GM12873 (cell line): ENCODE data around the gene PRKG1.

Source experiments
- TF ChIP-seq, protein P1 (sequence below): IDR thresholded peaks from 2 replicates; pipeline ENCODE4 v1.5.1; 2012; ENCODE audit warnings: low read depth, mild to moderate bottlenecking, moderate library complexity, low read length, control low read depth; ENCODE audit not compliant: insufficient read depth; ENCODE audit errors: missing control alignments

PRKG1 gene

DNA sequence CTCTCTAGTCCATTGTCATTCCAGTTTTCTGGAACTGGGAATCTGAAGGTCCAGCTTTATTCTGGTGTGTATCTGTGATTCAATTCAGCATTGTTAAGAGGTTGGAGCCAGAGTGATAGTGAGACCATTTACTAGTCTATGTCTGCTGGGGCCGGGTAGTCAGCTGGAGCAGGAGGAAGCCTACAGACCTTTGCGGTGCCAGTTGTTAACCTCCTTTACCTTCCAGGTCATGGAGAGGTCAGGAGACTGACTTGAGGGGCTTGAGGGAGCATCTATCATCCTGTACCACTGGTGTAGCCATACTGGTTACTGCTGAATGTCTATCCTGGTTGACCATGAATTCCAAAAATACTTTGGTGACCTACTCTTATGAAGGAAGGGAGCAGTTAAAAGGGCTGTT is 634.3 kb downstream of the PRKG1 start:
- TF ChIP-seq, protein P1, sequence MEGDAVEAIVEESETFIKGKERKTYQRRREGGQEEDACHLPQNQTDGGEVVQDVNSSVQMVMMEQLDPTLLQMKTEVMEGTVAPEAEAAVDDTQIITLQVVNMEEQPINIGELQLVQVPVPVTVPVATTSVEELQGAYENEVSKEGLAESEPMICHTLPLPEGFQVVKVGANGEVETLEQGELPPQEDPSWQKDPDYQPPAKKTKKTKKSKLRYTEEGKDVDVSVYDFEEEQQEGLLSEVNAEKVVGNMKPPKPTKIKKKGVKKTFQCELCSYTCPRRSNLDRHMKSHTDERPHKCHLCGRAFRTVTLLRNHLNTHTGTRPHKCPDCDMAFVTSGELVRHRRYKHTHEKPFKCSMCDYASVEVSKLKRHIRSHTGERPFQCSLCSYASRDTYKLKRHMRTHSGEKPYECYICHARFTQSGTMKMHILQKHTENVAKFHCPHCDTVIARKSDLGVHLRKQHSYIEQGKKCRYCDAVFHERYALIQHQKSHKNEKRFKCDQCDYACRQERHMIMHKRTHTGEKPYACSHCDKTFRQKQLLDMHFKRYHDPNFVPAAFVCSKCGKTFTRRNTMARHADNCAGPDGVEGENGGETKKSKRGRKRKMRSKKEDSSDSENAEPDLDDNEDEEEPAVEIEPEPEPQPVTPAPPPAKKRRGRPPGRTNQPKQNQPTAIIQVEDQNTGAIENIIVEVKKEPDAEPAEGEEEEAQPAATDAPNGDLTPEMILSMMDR, result no peak

DNA sequence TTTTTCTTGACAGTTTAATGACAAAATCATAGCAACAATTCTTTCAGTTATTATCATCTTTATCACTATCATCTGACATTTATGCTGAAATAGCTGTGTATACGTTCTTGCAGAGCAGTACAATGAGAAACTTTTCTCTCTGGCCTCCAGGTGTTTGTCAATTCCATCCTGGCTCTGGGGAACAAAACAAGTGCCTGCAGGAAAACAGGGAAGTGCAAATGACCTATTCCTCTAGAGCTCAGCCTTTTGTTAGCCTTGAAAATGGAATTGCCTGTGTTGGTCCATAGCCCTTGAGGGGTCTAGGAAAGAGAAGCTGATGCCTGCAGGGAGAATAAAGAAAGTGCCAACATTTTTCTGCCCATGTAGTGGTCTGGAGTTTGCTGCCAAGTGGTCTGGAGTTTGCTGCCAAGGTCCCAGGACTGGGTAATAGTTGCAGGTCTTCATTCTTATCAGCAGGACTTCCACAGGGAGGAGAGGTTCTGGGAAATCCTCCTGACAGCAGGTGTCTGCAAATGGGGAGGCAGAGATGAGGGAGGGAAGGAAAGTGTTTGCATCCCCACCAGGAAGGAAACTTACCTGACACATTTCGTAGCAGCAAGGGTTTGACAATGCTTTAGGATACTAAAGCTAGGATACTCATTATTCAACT is 635.2 kb downstream of the PRKG1 start:
- TF ChIP-seq, protein P1, result no peak

DNA sequence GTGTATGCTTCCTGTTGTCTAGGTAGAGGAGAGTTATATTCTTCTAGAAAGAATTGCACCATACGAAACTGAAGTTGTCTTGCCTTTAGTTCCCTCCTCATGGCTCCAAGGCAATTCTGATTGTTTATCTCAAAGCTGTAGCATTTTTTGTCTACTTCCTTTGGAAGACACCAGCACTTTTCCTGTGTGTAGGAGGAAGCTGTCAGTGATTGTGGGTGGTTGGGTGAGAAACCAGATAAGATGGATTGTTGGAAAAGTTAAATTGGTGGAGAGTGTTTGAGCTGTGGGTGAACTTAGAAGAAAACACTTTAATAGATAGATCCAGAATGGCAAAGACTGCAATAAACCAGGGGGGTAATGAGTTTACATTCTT is 637.2 kb downstream of the PRKG1 start:
- TF ChIP-seq, protein P1, result no peak

DNA sequence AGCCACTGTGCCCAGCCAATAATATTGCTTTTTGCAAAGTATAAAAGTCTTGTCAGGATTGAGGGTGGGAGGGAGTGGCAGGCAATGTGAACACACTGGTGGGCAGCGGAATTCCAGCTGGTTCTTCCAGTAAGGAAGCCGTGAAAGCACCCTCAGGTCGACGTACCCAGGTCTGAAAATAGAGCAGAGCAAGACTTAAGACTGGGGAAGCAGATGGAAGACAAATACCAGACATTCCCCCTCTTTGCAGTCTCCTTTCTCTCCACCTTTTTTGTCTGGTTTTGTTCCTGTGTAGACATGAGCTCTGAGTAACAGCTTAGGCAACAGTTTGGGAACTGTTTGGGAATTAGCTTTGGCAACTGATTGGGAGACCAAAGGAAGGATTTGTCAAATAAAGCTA is 642.7 kb downstream of the PRKG1 start:
- TF ChIP-seq, protein P1, result no peak

DNA sequence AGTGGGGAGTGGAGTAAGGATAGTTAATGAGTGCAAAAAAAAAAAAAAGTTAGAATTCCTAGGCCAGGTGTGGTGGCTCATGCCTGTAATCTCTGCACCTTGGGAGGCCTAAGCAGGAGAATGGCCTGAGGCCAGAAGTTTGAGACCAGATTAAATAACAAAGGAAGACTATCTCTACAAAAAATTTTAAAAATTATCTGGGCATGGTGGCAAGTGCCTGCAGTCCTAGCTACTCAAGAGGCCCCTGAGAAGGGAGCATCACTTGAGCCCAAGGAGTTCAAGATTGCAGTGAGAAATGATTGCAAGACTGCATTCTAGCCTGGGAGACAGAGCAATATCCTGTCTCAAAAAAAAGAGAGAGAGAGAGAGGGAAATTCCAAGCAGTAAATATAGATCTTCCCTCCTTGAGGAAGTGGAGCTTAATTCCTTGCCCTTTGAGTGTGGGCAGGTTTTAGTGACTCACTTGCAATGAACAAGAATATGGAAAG is 644.6 kb downstream of the PRKG1 start:
- TF ChIP-seq, protein P1, result no peak

DNA sequence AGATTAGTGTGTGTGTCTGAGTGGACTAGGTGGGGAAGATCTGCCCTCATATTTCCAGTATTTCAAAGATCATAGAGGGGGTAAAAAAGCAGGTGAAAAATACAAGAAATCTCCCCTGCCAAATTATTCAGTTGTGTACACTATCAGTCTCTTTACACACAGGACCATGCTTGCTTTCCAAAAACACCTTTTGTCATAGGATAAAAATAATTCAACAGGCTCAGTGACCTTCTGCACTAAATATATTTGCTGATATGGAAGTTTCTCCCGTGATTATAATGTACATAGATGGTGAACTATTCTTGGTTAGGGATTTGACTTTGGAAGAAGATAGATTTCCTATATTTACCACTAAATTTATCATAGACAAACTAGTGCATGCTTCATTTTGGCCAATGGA is 649.8 kb downstream of the PRKG1 start:
- TF ChIP-seq, protein P1, result no peak

DNA sequence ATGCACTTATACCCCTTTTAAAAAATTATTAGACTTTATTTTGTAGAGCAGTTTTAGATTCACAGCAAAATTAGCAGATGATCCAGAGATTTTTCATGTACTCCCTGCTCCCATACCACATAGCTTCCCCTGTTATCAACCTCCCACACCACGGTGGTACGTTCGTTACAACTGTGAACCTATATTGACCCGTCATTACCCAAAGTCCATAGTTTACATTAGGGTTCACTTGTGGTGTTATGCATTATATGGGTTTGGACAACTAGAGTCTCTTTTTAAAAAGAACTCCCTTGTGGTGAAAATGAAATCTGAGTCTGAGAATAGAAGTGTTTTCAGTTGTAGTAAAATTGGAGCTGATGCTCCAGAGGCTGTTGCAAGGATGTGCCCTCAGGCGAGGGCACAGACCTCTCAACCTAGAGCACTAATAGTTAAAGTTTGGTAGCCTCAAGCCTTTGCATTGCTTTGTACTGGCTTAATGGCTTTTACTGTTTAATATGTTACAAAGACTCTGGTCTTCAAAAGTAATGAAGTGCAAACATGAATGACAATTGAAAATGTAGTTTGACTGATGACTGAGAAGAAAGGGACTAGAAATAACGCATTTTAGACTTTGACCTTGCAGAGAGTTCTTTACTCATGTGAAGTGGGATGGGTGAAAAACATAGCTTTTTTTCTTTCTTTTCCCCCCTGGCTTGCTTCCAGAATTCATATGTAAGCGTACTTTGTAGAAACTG is 655.7 kb downstream of the PRKG1 start:
- TF ChIP-seq, protein P1, result no peak
